Hepatocyte (in vitro differentiated cells): ENCODE results near the gene RIPK4. TPM values are rescaled to one million over a fixed set of nuclear protein-coding genes. Genes with fewer than 3 reads are reported as not detected.

Experiments
- DNase-seq: peaks from one replicate; pipeline ENCODE4 v3.0.0-alpha.2; 2016; ENCODE audit warnings: low spot score
- H2AFZ ChIP-seq: fragments of 200-600 bp; sonication (generic); 2 replicates; pipeline ENCODE4 v1.6.0; 2016; ENCODE audit warnings: antibody characterized with exemption, mild to moderate bottlenecking
- H3K27ac ChIP-seq: fragments of 200-600 bp; sonication (generic); 2 replicates; pipeline ENCODE4 v1.5.1; 2016; ENCODE audit warnings: mild to moderate bottlenecking
- H3K27me3 ChIP-seq: fragments of 200-600 bp; sonication (generic); 2 replicates; pipeline ENCODE4 v1.6.1; 2016
- H3K36me3 ChIP-seq: fragments of 200-600 bp; sonication (generic); replicated peaks from 2 replicates; pipeline ENCODE4 v1.5.1; 2016; ENCODE audit warnings: low read depth; ENCODE audit not compliant: insufficient read depth
- H3K4me1 ChIP-seq: fragments of 200-600 bp; sonication (generic); 2 replicates; pipeline ENCODE4 v1.5.1; 2016; ENCODE audit warnings: mild to moderate bottlenecking, moderate library complexity; ENCODE audit not compliant: insufficient read depth
- H3K4me2 ChIP-seq: fragments of 200-600 bp; sonication (generic); 2 replicates; pipeline ENCODE4 v1.6.0; 2016
- H3K4me3 ChIP-seq: fragments of 200-600 bp; sonication (generic); 2 replicates; pipeline ENCODE4 v1.5.1; 2016; ENCODE audit warnings: mild to moderate bottlenecking
- H3K79me2 ChIP-seq: fragments of 200-600 bp; sonication (generic); 2 replicates; pipeline ENCODE4 v1.6.0; 2017; ENCODE audit warnings: mild to moderate bottlenecking
- H3K9me2 ChIP-seq: fragments of 200-600 bp; sonication (generic); replicated peaks from 2 replicates; pipeline ENCODE4 v1.6.0; 2017; ENCODE audit warnings: mild to moderate bottlenecking; ENCODE audit not compliant: insufficient read depth
- H3K9me3 ChIP-seq: fragments of 200-600 bp; sonication (generic); 2 replicates; pipeline ENCODE4 v1.5.1; 2016; ENCODE audit warnings: low read depth, mild to moderate bottlenecking
- H4K20me1 ChIP-seq: fragments of 200-600 bp; sonication (generic); 2 replicates; pipeline ENCODE4 v1.6.0; 2016; ENCODE audit warnings: mild to moderate bottlenecking; ENCODE audit not compliant: insufficient read depth, poor library complexity, severe bottlenecking
- CTCF ChIP-seq: fragments of 200-600 bp; sonication (generic); IDR thresholded peaks from 2 replicates; pipeline ENCODE4 v1.5.1; 2016; ENCODE audit warnings: antibody characterized with exemption, mild to moderate bottlenecking; ENCODE audit not compliant: poor library complexity
- EZH2 ChIP-seq: fragments of 200-600 bp; sonication (generic); IDR thresholded peaks from 2 replicates; pipeline ENCODE4 v1.6.1; 2016; ENCODE audit warnings: antibody characterized with exemption, mild to moderate bottlenecking, borderline replicate concordance
- EZH2phosphoT487 ChIP-seq: fragments of 200-600 bp; sonication (generic); IDR thresholded peaks from one replicate; pipeline ENCODE4 v1.6.1; 2018; ENCODE audit warnings: antibody characterized with exemption, mild to moderate bottlenecking, low read depth, moderate library complexity; ENCODE audit not compliant: unreplicated experiment, severe bottlenecking
- WGBS: methylation state at CpG from one replicate; pipeline ENCODE4 v1.1.6; 2016; ENCODE audit warnings: low lambda C conversion rate; ENCODE audit errors: missing lambda C conversion rate; 5-methylcytosine and 5-hydroxymethylcytosine counted together
- polyA plus RNA-seq: library from polyadenylated mRNA; unstranded; fragments of >200 nt; fragmentation: Nextera tagmentation; extraction: Ambion mirVana; gene quantifications from 2 replicates; pipeline ENCODE4 v1.2.1, GENCODE V29; 2016
- total RNA-seq: library from RNA; depleted of rRNA; stranded (reverse); fragments of >200 nt; gene quantifications from 2 replicates; pipeline ENCODE4 v1.2.3, GENCODE V29; 2014

Gene RIPK4
- total and polyA plus RNA-seq, 2 experiments from 2014 or later = 28.1 to 32.8 TPM

DNA sequence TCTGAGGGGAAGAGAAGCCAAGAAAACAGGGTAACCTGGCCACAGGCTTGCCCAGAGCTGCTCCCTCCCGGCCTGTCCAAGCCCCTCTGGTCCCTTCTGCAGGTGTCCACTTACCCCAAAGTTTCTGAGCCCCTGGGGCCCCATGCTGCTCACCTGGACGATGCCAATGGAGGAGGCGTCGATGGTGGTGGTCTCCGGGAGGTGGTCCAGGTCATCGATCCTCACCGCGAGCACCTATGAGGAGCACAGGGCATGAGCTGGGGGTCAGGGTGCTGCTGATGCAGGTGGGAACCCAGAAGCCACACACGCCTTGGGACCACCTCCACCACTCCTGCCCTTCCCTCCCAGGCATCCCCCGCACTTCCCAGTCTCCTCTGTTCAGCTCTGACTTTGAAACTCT lies 37.5 kb upstream of the RIPK4 start:
- no peak for TF ChIP-seq CTCF
- 99% methylated on average over 10 of the region's 10 CpGs for WGBS
- H3K27ac ChIP-seq = no peak overlapping the region
- H3K9me2 ChIP-seq = no peaks in the 10 kb centered on the region
- no peaks in the 10 kb centered on the region for H4K20me1 ChIP-seq
- H3K27me3 ChIP-seq = no peaks in the 10 kb centered on the region
- no peak for DNase-seq
- H3K79me2 ChIP-seq = no peaks in the 10 kb centered on the region
- H3K4me2 ChIP-seq = no peak overlapping the region
- no peaks in the 10 kb centered on the region for H3K9me3 ChIP-seq
- H3K4me3 ChIP-seq = no peak overlapping the region
- H2AFZ ChIP-seq = no peak overlapping the region
- H3K36me3 ChIP-seq = no peaks in the 10 kb centered on the region
- no peaks in the 10 kb centered on the region for H3K4me1 ChIP-seq

DNA sequence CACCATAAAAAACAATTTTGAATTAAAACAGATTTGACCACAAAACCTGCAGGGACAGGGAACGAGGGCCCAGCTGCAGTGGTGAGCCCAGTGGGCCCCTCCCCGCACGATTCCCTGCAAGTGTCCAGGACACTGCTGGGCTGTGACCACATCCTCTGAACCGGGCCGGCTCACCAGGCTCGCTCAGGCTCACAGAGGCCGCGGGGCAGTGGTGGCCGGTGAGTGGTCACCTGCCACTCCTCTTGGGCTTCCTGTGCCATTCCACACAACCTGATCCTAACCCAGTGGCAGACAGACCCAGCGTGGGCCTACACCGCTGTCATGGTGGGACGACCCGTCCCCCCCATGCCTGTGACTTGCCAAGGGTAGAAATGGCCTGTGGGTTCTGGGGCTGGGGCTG lies 36.5 kb upstream of the RIPK4 start:
- TF ChIP-seq EZH2 = no peak
- TF ChIP-seq CTCF = no peak
- no peak for TF ChIP-seq EZH2phosphoT487
- Histone ChIP-seq H3K4me2 (no peak overlapping the region), H3K27me3 (no peaks in the 10 kb centered on the region), H3K4me3 (no peak overlapping the region), H3K27ac (no peak overlapping the region), H3K79me2 (no peaks in the 10 kb centered on the region), H3K36me3 (no peaks in the 10 kb centered on the region), H3K9me3 (no peaks in the 10 kb centered on the region), H4K20me1 (no peaks in the 10 kb centered on the region), H3K9me2 (no peaks in the 10 kb centered on the region), H2AFZ (no peak overlapping the region), H3K4me1 (no peaks in the 10 kb centered on the region)
- DNase-seq = no peak
- WGBS = 96% methylated on average over 13 of the region's 13 CpGs

DNA sequence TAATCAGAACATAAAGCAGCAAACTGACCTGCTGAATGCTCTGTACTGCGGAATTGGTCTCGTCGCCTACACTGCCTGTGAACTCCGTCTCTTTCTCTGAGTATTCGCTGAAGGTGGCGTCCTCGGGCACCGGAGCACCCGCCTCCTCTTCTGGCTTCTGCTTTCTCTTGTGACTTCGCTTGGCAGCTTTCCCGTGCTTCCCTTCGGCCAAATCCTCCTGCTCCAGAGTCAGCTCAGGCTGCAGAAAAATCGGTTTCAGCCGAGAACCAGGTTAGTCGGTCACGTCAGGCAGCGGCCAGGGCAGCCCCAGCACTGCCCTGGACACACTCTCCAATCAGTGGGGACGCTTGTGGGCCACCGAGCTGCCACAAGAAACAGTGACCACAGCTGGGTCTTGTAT lies 35.8 kb upstream of the RIPK4 start:
- H3K4me2 ChIP-seq = no peak overlapping the region
- DNase-seq = no peak
- no peak for TF ChIP-seq EZH2
- TF ChIP-seq CTCF = no peak
- no peak for TF ChIP-seq EZH2phosphoT487
- no peaks in the 10 kb centered on the region for H3K27me3 ChIP-seq
- no peaks in the 10 kb centered on the region for H3K9me3 ChIP-seq
- H3K36me3 ChIP-seq = no peaks in the 10 kb centered on the region
- 92% methylated on average over 19 of the region's 19 CpGs for WGBS
- H3K79me2 ChIP-seq = no peaks in the 10 kb centered on the region
- no peaks in the 10 kb centered on the region for H3K9me2 ChIP-seq
- no peaks in the 10 kb centered on the region for H4K20me1 ChIP-seq
- H3K27ac ChIP-seq = no peak overlapping the region
- H3K4me3 ChIP-seq = no peak overlapping the region
- H3K4me1 ChIP-seq = no peaks in the 10 kb centered on the region
- H2AFZ ChIP-seq = no peak overlapping the region

- Histone ChIP-seq H4K20me1 (no peaks in the 10 kb centered on the region), H3K4me1 (no peaks in the 10 kb centered on the region), H3K4me3 (no peak overlapping the region), H3K9me3 (no peaks in the 10 kb centered on the region), H3K27me3 (no peaks in the 10 kb centered on the region), H3K79me2 (no peaks in the 10 kb centered on the region), H3K36me3 (no peaks in the 10 kb centered on the region), H2AFZ (no peak overlapping the region), H3K4me2 (no peak overlapping the region), H3K27ac (no peak overlapping the region), H3K9me2 (no peaks in the 10 kb centered on the region)
- TF ChIP-seq EZH2phosphoT487 = no peak
- TF ChIP-seq EZH2 = no peak
- no peak for TF ChIP-seq CTCF
- DNase-seq = no peak
- WGBS = 88% methylated on average over 5 of the region's 5 CpGs
These were observed 35.3 kb upstream of the RIPK4 start for GRCh38 chr21:41802198-41802584.
